Smooth muscle cell (in vitro differentiated cells): ENCODE data around the gene AP5M1. TPM values are rescaled to one million over a fixed set of nuclear protein-coding genes. Genes with fewer than 3 reads are reported as not detected.

ENCODE experiments used
- DNase-seq: peaks from one replicate; lab custom pipeline; 2025; ENCODE audit not compliant: unreplicated experiment; lab: John Stamatoyannopoulos, UW
- H2AFZ ChIP-seq: fragments of 200-600 bp; sonication (generic); 2 replicates; pipeline ENCODE4 v1.6.0; 2016; ENCODE audit warnings: antibody characterized with exemption, low read depth, mild to moderate bottlenecking
- H3F3A ChIP-seq: fragments of 200-600 bp; sonication (generic); 2 replicates; pipeline ENCODE4 v1.6.0; 2017; ENCODE audit warnings: antibody characterized with exemption, low read depth
- H3K27ac ChIP-seq: fragments of 200-600 bp; sonication (generic); 2 replicates; pipeline ENCODE4 v1.5.1; 2016; ENCODE audit warnings: low read depth, mild to moderate bottlenecking
- H3K27me3 ChIP-seq: fragments of 200-600 bp; sonication (generic); 2 replicates; pipeline ENCODE4 v1.6.1; 2016; ENCODE audit warnings: low read depth, mild to moderate bottlenecking
- H3K36me3 ChIP-seq: fragments of 200-600 bp; sonication (generic); 2 replicates; pipeline ENCODE4 v1.5.1; 2016; ENCODE audit warnings: low read depth
- H3K4me1 ChIP-seq: fragments of 200-600 bp; sonication (generic); 2 replicates; pipeline ENCODE4 v1.5.1; 2016; ENCODE audit warnings: low read depth
- H3K4me2 ChIP-seq: fragments of 200-600 bp; sonication (generic); 2 replicates; pipeline ENCODE4 v1.6.0; 2016; ENCODE audit warnings: mild to moderate bottlenecking
- H3K4me3 ChIP-seq: fragments of 200-600 bp; sonication (generic); 2 replicates; pipeline ENCODE4 v1.5.1; 2016; ENCODE audit warnings: mild to moderate bottlenecking
- H3K79me2 ChIP-seq: fragments of 200-600 bp; sonication (generic); 2 replicates; pipeline ENCODE4 v1.6.0; 2016; ENCODE audit warnings: low read depth, mild to moderate bottlenecking
- H3K9ac ChIP-seq: fragments of 200-600 bp; sonication (generic); 2 replicates; pipeline ENCODE4 v1.6.0; 2016; ENCODE audit warnings: low read depth
- H3K9me3 ChIP-seq: fragments of 200-600 bp; sonication (generic); replicated peaks from 2 replicates; pipeline ENCODE4 v1.5.1; 2016; ENCODE audit warnings: low read depth
- H4K20me1 ChIP-seq: fragments of 200-600 bp; sonication (generic); 2 replicates; pipeline ENCODE4 v1.6.0; 2016; ENCODE audit warnings: low read depth
- CTCF ChIP-seq: fragments of 200-600 bp; sonication (generic); IDR thresholded peaks from 2 replicates; pipeline ENCODE4 v1.5.1; 2017; ENCODE audit warnings: borderline replicate concordance, mild to moderate bottlenecking, antibody characterized with exemption; ENCODE audit not compliant: insufficient read depth, poor library complexity, severe bottlenecking
- WGBS: methylation state at CpG from one replicate; pipeline ENCODE4 v1.1.7; 2016; ENCODE audit warnings: low lambda C conversion rate; 5-methylcytosine and 5-hydroxymethylcytosine counted together
- polyA plus RNA-seq: library from polyadenylated mRNA; unstranded; fragments of >200 nt; fragmentation: Nextera tagmentation; extraction: Ambion mirVana; gene quantifications from 2 replicates; pipeline ENCODE4 v1.2.1, GENCODE V29; 2016
- total RNA-seq: library from RNA; depleted of rRNA; stranded (reverse); fragments of >200 nt; gene quantifications from 2 replicates; pipeline ENCODE4 v1.2.3, GENCODE V29; 2014

Gene AP5M1
- total and polyA plus RNA-seq, 2 experiments from 2014 or later, result 15.7 to 21.7 TPM

- H3K9ac ChIP-seq, result no peak overlapping the region
- peaks cover 94% of the 10 kb centered on the region for H4K20me1 ChIP-seq
- no peaks in the 10 kb centered on the region for H3F3A ChIP-seq
- H3K4me1 ChIP-seq, result peaks cover 11% of the 10 kb centered on the region
- no peaks in the 10 kb centered on the region for H3K36me3 ChIP-seq
- no peak for DNase-seq
- no peak overlapping the region for H3K4me2 ChIP-seq
- H3K4me3 ChIP-seq, result no peak overlapping the region
- WGBS, result 93% methylated on average over 1 of the region's 1 CpG
- no peaks in the 10 kb centered on the region for H3K27me3 ChIP-seq
- TF ChIP-seq CTCF, result no peak
- no peak overlapping the region for H3K27ac ChIP-seq
- no peaks in the 10 kb centered on the region for H3K9me3 ChIP-seq
- H3K79me2 ChIP-seq, result peaks cover 93% of the 10 kb centered on the region
- no peak overlapping the region for H2AFZ ChIP-seq
Measured at GRCh38 chr14:57259672-57260071, 9.1 kb upstream of the AP5M1 start.

DNA sequence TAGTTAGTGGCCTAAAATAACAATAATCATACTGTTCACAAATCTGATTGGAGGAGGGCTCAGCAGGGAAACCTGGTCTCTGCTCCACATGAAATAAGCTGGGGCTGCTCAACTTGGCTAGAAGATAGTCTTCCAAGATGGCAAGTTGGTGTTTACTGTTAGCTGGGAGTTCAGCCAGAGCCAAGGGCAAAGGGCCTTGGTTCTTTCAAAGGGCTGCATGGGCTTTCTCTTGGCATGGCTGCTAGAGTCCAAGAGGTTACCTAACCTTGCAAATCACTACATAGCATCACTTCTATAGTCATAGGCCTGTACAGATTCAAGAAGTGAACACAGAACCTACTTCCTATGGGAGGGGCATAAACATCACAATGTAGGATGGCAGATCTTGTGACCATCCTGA lies 7.2 kb upstream of the AP5M1 start:
- DNase-seq, result no peak
- no peaks in the 10 kb centered on the region for H3F3A ChIP-seq
- no peaks in the 10 kb centered on the region for H3K9me3 ChIP-seq
- no peak overlapping the region for H2AFZ ChIP-seq
- no peak overlapping the region for H3K4me3 ChIP-seq
- H3K27ac ChIP-seq, result no peak overlapping the region
- H3K9ac ChIP-seq, result no peak overlapping the region
- H3K79me2 ChIP-seq, result peaks cover 93% of the 10 kb centered on the region
- H3K4me1 ChIP-seq, result peaks cover 28% of the 10 kb centered on the region
- TF ChIP-seq CTCF, result no peak
- H4K20me1 ChIP-seq, result peaks cover 91% of the 10 kb centered on the region
- no peaks in the 10 kb centered on the region for H3K27me3 ChIP-seq
- H3K4me2 ChIP-seq, result no peak overlapping the region
- H3K36me3 ChIP-seq, result no peaks in the 10 kb centered on the region

- H3K4me3 ChIP-seq, result no peak overlapping the region
- H3K4me2 ChIP-seq, result no peak overlapping the region
- no peak overlapping the region for H3K27ac ChIP-seq
- H3K4me1 ChIP-seq, result peaks cover 33% of the 10 kb centered on the region
- no peak for DNase-seq
- no peaks in the 10 kb centered on the region for H3K9me3 ChIP-seq
- H3K36me3 ChIP-seq, result no peaks in the 10 kb centered on the region
- no peaks in the 10 kb centered on the region for H3F3A ChIP-seq
- no peak overlapping the region for H3K9ac ChIP-seq
- TF ChIP-seq CTCF, result no peak
- H2AFZ ChIP-seq, result no peak overlapping the region
- peaks cover 86% of the 10 kb centered on the region for H4K20me1 ChIP-seq
- H3K79me2 ChIP-seq, result peaks cover 93% of the 10 kb centered on the region
- no peaks in the 10 kb centered on the region for H3K27me3 ChIP-seq
Measured at GRCh38 chr14:57262117-57262516, 6.7 kb upstream of the AP5M1 start.

DNA sequence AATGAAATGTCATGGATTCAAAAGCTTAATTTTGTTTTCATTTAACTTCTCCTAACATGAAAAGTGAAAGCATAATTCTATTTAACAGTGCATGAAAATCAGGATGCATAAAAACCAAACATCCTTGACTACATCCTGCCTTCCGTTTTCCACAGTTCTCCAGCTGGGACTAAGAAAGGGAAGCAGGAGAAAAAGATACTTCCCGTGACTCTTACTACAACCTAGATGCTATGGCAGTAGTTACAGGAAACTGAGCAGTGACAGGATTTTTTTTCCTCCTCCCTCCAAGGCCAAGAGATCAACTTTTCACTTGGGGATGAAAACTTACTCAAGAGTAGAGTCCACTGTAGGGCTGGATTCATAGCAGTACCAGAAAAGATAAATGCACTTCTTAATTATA lies 2.7 kb upstream of the AP5M1 start:
- H3K9ac ChIP-seq, result no peak overlapping the region
- H3K36me3 ChIP-seq, result no peaks in the 10 kb centered on the region
- no peak overlapping the region for H3K27ac ChIP-seq
- no peaks in the 10 kb centered on the region for H3K9me3 ChIP-seq
- peaks cover 83% of the 10 kb centered on the region for H3K79me2 ChIP-seq
- H4K20me1 ChIP-seq, result peaks cover 55% of the 10 kb centered on the region
- WGBS, result 63% methylated on average over 2 of the region's 2 CpGs
- H3F3A ChIP-seq, result peaks cover 5% of the 10 kb centered on the region
- no peak overlapping the region for H3K4me3 ChIP-seq
- no peaks in the 10 kb centered on the region for H3K27me3 ChIP-seq
- DNase-seq, result no peak
- H3K4me2 ChIP-seq, result no peak overlapping the region
- no peak overlapping the region for H2AFZ ChIP-seq
- H3K4me1 ChIP-seq, result peaks cover 45% of the 10 kb centered on the region
- TF ChIP-seq CTCF, result no peak
